Glomerular visceral epithelial cell (primary cell): Measurements from ENCODE around the gene DLX1.
A peak's percentile ranks its signal among the peaks of the same experiment; 100 is the strongest.

Source experiments
- DNase-seq: peaks from one replicate; pipeline ENCODE4 v3.0.0-alpha.2; 2016; ENCODE audit errors: extremely low spot score

DLX1 gene

DNA sequence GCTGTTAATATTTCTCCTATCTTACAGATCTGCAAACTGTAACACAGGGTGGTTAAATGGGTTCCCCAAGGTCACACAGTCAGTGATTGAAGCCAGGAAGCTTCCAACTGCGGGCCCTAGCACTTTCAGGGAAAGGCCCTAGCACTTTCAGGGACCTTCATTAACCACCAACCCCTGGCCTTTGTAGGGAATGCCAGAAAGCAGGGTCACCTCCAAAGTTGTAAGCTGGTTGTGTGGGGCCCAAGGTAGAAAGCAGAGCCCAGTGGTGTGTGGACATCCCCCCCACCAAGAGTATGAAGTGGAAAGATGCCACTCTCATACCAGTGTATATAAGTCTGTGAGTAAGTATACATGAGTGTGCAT is 13.0 kb downstream of the DLX1 start:
- DNase-seq: peak; percentile 42

DNA sequence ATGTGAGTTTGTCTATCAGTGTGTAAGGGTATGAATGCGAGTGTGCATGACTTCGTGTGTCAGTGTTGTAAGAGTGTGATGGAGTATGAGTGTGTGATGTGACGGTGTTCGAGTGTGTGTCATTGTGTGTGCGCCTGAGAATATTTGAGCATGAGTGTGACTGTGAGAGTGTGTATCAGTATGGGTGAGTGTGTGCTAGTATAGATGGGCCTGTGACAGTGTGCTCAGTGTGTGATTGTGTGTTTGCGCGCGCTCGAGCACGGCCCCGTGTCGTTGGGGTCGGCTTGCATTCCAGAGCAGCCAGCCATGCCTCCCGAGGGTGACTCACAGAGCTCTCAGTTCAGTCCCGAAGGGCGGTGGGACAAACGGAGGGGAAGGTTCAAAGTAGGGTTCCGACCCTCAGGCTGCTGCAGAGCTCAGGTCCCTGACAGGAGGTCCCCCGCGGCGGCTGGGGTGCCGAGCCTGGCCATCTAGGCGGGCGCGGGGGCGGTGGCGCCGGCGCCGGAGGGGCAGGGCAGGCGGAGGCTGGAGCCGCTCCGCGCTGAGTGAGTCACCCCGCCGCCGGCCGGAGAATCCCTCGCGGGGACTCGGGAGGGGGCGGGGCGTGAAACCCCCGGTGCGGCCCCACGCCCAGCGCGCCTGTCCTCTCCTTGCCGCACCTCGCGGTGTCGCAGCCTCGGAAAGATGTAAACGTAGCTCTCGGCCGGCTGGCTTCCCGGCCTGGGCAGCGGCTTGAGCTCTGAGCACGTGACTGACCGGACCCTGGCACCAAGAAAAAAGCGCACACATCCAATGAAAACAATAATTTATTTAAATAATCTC is 13.6 kb downstream of the DLX1 start:
- peak; percentile 93 for DNase-seq

DNA sequence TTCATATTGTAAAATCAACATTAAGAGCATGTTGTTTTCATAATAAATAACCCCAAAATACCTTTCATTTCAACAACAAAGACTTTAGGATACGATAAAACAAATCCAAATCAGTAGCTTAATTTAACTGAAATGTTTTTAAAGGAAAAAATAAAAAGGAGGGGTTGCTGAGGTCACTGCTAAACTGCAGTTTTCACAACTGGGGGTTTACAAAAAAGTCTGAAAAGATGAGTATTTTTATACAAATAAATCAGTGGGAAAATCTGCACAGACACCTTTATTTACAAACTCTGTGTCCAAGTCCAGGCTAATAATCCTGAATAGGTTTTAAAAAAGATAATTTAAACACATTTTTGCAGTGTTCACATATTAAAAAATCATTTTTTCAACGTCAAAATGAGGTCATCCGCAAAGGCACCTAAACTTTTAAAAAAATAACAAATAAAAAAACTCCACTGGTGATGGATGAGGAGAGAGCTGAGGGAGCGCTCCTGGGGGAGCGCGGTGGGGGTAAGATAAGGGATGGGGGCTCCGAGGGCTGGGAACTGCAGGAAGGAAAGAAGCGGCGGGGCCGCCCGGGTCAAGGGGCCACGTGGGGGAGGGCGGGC is 14.3 kb downstream of the DLX1 start:
- DNase-seq: no peak

DNA sequence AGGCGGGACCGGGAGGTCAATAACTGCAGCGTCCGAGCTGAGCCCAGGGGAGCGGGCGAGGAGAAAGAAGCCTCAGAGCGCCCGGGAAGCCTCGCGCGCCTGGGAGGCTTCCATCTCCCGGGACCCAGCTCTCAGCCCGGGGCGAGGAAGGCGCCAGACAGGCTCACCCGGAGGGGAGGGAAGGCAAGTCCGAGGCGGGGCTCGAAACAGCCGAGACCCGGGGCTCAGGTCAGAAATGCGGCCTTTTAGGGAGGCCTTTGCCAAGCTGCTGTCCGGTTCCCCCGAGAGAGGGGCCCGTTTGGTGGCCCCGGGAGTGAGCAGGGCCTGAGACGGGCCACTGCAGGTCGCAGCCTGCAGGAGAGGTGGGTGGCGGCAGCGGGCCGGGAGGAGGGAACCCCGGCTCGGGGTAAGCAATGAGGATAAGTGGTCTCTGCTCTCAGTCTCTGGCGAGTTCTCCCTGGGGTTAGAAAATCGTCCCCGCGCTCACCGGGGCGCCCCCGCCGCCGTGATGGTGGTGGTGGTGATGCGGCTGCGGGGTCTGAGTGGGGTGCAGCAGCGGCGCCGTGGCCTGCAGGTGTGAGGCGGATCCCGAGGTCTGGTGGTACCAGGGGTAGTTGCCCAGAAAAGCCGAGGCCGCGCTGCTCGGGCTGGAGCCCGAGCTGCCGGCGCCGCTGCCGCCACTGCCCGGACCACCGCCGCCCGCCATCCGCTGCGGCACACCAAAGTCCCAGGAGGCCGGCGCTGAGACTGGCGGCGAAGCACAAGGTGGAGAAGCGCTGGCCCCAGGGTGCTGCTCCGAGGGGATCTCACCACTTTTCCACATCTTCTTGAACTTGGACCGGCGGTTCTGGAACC is 15.0 kb downstream of the DLX1 start:
- no peak for DNase-seq

DNA sequence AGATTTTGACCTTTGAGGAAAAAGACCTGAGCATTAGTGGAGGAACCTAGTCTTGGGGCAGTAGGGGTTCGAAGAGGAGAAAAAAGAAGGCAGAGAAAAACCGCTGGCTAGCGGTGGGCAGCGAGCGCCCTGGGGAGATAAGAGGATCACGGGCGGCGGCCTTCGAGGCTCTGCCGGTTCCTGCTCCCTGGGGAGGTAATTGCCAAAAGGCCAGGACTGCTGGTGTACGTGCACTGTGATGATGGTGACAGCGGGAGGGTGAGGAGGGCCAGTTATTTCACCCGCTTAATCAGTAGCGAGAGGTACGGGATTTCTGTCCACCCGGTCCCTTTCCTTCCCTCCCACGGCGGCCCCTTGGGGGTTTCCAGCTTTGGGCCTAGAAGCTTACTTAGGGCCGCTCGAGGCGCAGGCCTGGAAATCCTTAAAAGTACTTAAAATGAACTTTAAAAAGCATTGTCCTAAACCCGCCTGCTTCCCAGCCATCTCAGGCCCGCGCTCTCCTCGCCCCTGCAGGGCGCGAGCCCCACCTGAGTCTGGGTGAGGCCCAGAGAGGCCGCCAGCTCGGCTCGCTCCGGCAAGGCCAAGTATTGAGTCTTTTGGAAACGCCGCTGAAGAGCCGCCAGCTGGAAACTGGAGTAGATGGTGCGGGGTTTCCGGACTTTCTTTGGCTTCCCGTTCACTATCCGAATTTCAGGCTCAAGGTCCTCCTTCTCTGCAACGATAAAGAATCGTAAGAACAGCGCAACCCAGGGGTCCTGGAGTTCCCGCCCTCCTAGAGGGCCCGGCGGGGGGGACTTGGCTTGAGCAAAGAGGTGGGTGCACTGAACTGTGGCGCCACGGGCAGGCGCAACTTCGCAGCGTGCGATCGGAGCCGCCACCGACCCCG is 15.9 kb downstream of the DLX1 start:
- no peak for DNase-seq

DNA sequence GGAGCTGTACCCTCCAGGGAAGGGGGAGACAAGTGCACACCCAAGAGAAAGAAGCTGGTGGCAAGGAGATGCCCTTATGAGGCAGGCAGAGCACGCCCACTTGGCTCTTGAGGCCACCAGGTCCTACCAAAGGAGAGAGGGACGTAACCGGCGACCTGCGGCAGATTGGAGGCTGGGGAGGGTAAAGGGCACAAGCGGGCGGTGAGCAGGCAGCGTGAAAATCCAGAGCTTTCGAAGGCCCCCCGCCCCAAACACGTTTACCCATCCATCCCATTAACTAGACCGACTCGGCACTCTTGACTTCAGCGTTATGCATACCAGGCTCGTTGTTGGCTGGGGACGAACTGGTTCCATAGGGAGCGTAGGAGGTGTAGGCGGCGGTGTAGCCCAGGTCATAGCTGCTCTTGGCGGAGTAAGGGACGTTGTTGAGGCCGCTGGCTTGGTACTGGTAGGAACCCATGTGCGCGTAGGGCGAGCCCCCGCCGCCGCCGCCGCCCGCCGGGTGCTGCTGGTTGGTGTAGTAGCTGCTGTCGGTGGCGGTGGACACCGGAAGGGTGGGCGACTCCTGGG is 16.6 kb downstream of the DLX1 start:
- no peak for DNase-seq

DNA sequence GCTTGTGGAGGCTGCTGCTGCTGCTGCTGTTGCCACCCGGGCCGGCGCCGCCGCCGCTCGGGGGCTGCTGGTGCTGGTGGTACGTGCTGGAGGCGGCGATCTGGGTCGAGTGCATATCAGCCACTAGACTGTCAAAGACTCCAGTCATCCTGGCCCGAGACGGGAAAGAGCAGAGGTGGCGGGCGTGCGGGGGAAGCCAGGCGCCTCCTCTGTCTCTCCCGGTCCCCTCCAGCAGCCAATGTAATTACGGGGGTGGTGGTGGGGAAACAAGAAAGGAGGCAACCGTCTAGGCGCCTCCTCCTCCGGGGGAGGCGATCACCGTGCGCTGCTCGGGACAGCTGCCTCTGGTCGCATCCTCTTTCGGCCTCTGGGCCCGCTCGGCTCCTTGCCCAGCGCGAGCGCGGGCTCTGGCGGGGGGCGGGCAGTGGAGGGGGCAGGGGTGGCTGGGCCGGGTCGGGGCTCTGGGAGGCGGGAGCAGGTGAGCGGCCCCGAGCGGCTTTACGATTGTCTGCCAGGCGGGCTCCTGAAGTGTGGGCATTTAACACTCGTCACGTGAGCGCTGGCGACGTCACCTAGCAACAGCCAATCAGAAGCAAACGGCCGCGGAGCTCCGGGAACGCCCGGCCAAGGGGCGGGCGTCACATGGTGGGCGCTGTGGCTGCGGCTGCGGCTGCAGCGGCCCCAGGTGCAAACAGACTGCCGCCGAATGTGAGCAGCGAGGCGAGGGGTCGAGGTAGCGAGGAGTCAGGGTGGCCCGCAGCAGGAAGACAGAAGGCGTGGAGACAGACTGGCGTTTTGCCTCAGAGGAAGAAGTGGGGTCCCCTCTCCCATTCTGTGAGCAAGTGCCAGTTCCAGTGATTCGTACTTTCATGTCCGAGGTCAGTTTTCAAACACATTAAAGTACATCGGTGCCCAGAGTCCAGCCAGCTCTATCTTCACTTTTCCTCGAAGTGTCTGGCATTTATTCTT is 17.4 kb downstream of the DLX1 start, which contains the start of gene DLX2:
DLX2 (minus strand) TSS at position 510 of the 969 bp plus-strand sequence; CDS start at position 148, 362 bp downstream.
- peak; percentile 97 for DNase-seq

DNA sequence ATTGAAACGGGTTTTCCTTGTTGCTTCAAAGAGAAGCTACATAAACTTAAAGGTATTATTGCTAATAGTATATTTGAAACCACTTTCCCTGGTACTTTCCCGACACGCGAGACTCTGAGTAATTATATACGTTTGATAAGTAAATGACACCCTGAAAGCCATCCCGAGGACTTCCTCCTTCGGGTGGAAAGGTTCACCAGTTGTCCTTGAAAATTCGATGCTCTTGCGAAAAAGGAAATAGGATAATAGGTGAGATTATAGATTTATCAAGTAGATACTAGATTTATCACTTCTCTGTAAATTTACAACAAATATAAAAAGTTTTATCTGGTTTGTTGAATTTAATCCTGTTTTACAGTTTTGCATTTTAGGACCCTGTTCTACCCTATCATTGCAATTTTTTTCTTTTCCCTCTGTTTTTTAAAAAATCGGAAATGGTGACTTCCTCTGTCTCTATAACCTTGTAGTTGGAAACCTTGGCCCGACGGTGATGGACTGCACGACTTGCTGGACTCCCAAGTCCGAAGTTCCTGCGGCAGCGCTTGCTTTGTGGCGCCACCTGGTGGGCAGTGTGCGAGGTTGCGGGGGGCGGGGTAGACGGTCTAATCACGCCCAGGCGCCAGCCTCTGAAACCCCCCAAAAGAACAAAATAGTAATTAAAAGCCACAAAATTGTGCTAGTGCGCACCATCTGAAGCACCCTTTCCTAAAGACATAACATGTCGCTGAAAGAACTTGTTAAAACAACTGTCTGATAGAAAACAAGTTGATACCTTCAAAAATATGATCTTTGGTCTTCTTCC is 18.4 kb downstream of the DLX1 start:
- DNase-seq: peak; percentile 90

DNA sequence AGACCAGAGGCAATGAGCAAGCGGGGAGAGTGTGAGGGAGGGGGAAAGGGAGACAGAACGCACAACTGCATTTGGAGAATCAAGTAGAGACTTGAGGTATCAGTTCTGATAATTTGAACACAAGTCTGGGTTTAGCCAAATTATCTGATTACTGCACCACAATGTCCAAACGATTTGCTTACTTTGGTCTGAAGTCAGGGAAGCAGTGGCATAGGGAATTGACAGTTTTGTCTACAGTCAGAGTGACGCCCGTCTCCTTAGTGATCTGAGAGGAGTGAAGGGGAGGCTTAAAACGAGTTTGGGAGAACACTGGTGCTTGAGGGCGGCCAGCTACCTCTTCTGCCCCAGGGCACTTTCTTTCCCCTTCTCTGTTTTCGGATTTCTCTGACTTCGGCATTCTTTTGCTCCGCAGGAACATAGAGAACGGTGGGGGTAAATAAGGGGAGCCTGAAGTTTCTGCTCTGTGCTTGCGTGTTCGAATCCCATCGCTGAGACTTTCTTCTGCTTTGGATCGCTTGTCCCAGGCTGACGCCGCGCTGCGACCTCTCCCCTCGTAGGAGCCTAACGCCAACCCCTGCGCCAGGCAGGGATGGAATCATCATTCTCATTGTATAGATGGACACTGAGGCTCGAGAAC is 20.3 kb downstream of the DLX1 start:
- no peak for DNase-seq

DNA sequence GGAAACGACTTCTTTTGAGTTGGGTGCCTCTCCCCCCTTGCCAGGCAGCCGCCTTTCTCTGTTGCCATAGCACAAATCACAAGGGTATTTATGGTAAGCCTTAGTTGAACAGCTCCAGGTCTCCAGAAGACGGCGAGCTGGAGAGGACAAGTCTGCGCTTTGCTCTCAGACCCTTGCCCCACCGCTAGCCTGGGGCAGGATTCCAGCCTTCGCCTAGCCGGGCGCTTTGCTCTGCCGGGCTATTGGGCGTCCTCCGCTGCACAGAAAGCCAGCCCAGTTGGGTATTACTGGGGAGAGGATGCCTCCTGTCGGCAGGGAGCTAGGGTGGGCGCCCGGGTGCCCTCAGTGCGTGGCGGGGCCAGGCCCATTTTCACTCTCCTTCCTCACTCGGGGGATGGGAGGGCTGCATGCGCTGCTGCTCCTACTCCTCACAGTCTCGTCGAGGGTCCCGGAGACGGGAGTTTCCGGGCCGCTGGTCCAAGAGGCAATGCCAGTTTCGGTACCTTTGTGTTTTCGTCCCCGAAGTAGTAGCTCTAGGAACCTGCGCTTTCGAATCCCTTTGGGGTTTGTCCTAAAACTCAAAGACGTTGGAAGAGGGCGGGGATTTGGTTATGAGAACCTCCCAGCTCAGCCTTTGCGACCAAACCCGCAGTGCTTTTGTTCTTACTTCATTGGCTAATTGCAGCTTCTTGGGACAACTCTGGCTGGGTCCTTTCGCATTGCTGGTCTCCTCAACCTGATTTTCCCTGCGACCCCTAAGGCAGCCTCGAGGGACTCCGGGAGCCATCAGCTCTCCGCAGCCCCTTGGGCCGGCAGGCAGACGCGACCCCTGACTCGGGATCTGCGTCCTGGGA is 21.0 kb downstream of the DLX1 start:
- DNase-seq: no peak

DNA sequence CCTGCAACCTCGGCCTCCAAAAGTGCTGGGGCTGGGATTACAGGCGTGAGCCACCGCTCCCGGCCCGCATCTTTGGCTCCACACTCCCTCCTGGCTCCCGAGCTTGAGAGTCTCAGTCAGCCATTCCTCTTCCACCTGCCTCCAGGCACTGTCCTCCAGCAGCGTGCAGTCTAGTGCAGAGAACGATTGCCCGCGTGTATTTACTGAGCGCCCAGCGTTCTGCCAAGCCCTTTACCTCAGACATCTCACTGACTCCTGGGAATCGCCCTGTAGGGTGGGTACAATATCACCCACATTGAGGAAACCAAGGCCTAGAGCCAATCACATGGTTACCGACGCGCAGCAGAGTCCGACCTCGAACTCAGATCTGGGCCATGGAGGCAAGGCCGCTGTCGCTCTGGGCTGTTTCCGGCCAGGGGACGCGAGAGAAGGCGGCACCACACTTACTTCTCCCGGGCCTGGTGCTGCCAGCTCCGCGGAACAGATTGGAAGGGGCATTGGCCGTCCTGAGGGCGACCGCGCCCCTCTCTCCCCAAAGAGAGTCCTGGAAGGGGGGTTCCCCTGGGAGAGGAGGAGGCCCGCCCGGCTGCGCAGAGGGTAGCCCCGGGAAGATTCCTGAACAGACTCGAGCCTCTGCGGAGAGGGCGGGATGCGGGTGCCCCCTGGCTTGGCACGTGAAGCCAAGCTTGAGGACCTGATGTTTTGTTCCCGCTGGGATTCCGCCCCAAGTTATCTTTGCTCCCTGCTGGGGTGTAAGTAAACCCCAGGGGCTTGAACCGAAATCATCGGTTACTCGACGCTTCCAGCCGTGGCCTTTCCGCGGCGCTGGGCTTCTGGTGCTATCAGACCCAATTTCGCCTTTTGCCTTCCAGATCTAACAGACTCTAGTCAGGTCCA is 22.6 kb downstream of the DLX1 start:
- DNase-seq: no peak

DNA sequence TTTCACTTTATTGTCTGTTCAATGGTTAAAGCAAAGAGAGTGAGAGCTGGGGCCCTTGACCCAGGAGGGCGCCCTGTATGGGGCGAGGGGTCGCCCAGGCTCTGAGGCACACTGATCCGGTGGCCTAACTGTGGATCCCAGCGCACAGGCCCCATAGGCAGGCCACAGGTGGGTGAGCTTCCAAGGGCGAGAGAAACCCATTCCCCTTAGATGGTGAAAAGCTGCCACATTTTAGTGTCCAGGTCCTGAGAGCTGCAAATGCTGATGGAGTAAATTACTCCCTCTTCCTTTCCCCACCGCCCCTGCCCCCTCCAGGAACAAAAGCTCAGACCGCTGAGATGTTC is 23.3 kb downstream of the DLX1 start:
- DNase-seq: no peak

DNA sequence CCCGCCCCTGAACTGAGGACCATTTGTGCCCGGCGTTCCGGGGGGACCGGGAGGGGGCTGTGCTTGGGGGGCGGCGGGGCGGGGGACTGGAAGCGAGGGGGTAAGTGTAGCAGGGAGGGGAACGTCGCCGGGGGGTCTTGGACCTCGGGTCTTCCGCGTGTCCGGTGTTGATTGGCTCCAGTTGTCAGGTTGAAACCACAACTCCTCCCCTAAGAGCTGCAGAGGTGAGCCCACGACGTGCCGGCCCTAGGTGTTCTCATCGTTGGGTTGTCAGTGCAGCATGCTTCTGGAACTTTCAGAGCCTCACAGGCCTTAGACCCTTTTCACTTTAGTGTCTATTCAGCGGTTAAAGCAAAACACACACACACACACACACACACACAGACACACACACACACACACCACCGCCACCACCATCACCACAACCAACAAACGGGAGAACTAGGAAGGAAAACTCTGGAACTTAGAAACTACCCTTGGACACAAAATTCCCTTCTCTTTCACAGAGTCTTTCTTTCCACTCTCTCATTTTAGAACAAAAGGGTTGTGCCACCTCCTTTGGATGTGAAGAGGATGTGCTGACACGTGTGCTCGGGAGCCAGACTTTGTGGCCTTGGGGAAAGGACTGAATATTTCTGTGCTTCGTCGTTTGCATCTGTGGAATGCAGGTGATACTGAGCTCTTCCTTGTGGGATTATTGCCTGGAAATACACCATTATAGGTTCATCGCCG is 24.1 kb downstream of the DLX1 start:
- DNase-seq: no peak

DNA sequence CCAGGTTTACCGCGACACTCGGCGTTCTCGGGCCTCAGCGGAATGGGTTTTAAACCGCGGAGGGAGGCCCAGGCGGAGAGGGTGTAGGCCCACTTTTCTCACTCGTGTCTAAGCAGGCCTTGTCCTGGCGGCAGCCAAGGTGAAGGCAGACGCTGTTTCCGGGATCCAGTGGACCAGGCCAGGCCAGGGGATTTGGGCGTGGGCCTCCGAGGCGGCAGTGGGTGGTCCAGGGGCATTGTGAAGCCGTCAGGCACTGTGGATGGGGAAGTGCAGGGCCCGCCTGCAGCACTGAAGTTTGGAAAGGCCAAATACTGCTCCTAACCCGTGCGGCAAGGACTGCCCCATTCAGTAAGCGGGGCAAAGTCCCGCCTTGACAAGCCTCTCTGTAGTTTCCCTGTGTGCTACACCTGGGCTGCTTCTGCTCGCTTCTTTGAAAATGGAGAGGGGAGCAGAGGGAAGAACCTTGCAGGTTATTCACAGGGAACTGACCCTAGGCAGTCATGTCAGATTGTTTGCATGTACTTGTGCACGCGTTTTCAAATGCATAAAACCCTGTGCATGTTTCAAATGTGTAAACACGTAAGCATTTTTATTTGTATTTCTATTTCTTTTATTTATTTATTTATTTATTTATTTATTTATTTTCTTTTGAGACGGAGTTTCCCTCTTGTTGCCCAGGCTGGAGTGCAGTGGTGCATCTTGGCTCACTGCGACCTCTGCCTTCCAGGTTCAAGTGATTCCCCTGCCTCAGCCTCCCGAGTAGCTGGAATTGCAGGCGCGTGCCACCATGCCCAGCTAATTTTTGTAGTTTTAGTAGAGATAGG is 24.9 kb downstream of the DLX1 start:
- DNase-seq: no peak

DNA sequence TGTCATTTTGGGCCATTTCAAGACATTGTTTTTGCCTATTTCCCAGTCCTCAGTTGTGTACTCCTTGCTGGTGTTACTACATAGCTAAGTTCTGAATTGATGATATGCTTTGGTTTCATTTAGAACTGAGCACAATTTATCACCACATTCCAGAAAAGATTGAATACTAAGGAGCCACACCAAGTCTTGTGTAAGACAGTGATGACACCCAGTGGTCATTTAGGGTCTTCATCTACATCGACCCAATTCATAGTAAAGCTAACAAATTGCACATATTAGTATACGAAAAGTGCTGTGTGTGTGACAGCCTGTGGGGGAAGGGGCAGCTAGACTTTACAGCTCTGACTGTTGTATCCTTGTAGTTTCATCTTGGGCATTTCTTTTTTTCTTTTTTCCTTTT is 28.3 kb downstream of the DLX1 start:
- DNase-seq: peak; percentile 61
